Gastroesophageal sphincter (tissue), 3 donors: ENCODE measurements around the gene TPGS2.

Source experiments
- EP300 ChIP-seq: sonication (generic); formaldehyde crosslinking; IDR thresholded peaks from one replicate; pipeline ENCODE4 v1.6.1; 2017; ENCODE audit warnings: antibody characterized with exemption, mild to moderate bottlenecking
- POLR2A ChIP-seq, 2 donors: fragments of 450-650 bp; IDR thresholded peaks; one replicate each; pipeline ENCODE4 v1.6.1; 2017; ENCODE audit warnings: antibody characterized with exemption in 2 of 2, mild to moderate bottlenecking in 2 of 2, moderate library complexity in 1 of 2
- POLR2AphosphoS5 ChIP-seq: sonication (generic); formaldehyde crosslinking; IDR thresholded peaks from one replicate; pipeline ENCODE4 v1.6.1; 2017; ENCODE audit warnings: antibody characterized with exemption
- TF ChIP-seq, protein P1 (sequence below), 4 experiments: fragments of 200-600 bp in 2 of 4; fragments of 450-650 bp in 2 of 4; sonication (generic) in 1 of 4; IDR thresholded peaks; one replicate each; pipeline ENCODE4 v1.5.1; 2017 to 2019; ENCODE audit warnings: antibody characterized with exemption in 4 of 4, mild to moderate bottlenecking in 2 of 4, moderate library complexity in 2 of 4

GRCh38 chr18:36812678-36813077 lies 16.1 kb downstream of the TPGS2 start:
- TF ChIP-seq, protein P1, sequence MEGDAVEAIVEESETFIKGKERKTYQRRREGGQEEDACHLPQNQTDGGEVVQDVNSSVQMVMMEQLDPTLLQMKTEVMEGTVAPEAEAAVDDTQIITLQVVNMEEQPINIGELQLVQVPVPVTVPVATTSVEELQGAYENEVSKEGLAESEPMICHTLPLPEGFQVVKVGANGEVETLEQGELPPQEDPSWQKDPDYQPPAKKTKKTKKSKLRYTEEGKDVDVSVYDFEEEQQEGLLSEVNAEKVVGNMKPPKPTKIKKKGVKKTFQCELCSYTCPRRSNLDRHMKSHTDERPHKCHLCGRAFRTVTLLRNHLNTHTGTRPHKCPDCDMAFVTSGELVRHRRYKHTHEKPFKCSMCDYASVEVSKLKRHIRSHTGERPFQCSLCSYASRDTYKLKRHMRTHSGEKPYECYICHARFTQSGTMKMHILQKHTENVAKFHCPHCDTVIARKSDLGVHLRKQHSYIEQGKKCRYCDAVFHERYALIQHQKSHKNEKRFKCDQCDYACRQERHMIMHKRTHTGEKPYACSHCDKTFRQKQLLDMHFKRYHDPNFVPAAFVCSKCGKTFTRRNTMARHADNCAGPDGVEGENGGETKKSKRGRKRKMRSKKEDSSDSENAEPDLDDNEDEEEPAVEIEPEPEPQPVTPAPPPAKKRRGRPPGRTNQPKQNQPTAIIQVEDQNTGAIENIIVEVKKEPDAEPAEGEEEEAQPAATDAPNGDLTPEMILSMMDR (IDR thresholded peaks at IDR 0.05), result no peak
- no peak for TF ChIP-seq POLR2AphosphoS5
- no peak for TF ChIP-seq EP300
- TF ChIP-seq POLR2A (IDR thresholded peaks at IDR 0.05), result no peak
